ENCODE measurements around the gene KCNA4.
"Not testable (repeated sequence)": the region's sequence is repeated elsewhere in the genome, so short reads cannot be mapped to it uniquely, and the experiment has no call there.

KCNA4 gene

DNA sequence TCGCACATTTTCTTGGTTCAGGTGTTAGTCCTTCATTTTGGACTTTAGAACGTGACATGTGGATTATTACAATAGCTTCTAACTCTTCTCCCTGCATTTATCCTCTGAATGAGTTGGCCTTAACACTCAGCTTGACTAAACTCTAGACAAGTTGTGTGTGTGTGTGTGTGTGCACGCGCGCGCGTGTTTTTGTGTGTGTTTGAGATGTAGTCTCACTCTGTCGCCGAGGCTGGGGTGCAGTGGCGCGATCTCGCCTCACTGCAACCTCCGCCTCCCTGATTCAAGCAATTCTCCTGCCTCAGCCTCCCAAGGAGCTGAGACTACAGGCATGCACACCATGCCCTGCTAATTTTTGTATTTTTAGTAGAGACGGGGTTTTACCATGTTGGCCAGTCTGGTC is 24.3 kb upstream of the KCNA4 start:
- no peak for ATAC-seq
- TF ChIP-seq ISL1 (CRISPR knock-in tag; IDR thresholded peaks at IDR 0.05) (no peak), ZFP30 (CRISPR knock-in tag; IDR thresholded peaks at IDR 0.05) (no peak), ARNTL (CRISPR knock-in tag; IDR thresholded peaks at IDR 0.05; ENCODE audit: borderline replicate concordance, low read depth) (no peak), BACH2 (CRISPR knock-in tag; IDR thresholded peaks at IDR 0.05; ENCODE audit: borderline replicate concordance) (no peak), OSR1 (CRISPR knock-in tag; IDR thresholded peaks at IDR 0.05) (no peak), RARB (CRISPR knock-in tag; IDR thresholded peaks at IDR 0.05) (no peak), ZNF70 (CRISPR knock-in tag; IDR thresholded peaks at IDR 0.05) (no peak)
- TF ChIP-seq, protein P1, sequence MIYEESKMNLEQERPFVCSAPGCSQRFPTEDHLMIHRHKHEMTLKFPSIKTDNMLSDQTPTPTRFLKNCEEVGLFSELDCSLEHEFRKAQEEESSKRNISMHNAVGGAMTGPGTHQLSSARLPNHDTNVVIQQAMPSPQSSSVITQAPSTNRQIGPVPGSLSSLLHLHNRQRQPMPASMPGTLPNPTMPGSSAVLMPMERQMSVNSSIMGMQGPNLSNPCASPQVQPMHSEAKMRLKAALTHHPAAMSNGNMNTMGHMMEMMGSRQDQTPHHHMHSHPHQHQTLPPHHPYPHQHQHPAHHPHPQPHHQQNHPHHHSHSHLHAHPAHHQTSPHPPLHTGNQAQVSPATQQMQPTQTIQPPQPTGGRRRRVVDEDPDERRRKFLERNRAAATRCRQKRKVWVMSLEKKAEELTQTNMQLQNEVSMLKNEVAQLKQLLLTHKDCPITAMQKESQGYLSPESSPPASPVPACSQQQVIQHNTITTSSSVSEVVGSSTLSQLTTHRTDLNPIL (CRISPR knock-in tag; IDR thresholded peaks at IDR 0.05; ENCODE audit: low read depth), result no peak
- TF ChIP-seq, protein P2, sequence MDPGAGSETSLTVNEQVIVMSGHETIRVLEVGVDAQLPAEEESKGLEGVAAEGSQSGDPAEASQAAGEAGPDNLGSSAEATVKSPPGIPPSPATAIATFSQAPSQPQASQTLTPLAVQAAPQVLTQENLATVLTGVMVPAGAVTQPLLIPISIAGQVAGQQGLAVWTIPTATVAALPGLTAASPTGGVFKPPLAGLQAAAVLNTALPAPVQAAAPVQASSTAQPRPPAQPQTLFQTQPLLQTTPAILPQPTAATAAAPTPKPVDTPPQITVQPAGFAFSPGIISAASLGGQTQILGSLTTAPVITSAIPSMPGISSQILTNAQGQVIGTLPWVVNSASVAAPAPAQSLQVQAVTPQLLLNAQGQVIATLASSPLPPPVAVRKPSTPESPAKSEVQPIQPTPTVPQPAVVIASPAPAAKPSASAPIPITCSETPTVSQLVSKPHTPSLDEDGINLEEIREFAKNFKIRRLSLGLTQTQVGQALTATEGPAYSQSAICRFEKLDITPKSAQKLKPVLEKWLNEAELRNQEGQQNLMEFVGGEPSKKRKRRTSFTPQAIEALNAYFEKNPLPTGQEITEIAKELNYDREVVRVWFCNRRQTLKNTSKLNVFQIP (CRISPR knock-in tag; IDR thresholded peaks at IDR 0.05; ENCODE audit: borderline replicate concordance, low read depth), result no peak

DNA sequence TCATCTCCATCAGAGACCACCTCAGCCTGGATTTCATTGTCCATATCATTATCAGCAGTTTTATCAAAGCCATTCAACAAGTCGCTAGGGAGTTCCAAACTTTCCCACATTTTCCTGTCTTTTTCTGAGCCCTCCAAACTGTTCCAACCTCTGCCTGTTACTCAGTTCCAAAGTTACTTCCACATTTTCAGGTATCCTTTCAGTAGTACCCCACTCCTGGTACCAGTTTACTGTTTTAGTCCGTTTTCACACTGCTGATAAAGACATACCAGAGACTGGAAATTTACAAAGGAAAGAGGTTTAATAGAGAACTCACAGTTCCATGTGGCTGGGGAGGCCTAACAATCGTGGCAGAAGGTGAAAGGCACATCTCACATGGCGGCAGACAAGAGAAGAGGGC is 17.9 kb upstream of the KCNA4 start:
- not testable (repeated sequence) for ATAC-seq

DNA sequence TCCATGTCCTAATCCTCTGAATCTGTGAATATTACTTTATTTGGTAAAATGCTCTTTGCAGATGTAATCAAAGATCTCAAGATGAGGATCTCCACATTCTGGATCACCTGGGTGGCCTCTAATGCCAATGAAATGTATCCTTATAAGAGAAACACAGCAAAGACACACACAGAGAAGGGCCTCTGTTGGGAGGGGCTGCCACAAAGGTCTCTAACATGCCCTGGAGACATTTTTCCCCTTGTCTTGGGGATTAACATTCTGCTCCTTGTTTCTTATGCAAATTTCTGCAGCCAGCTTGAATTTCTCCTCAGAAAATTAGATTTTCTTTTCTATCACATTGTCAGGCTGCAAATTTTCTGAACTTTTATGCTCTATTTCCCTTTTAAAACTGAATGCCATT is 17.3 kb upstream of the KCNA4 start:
- ATAC-seq, result not testable (repeated sequence)

DNA sequence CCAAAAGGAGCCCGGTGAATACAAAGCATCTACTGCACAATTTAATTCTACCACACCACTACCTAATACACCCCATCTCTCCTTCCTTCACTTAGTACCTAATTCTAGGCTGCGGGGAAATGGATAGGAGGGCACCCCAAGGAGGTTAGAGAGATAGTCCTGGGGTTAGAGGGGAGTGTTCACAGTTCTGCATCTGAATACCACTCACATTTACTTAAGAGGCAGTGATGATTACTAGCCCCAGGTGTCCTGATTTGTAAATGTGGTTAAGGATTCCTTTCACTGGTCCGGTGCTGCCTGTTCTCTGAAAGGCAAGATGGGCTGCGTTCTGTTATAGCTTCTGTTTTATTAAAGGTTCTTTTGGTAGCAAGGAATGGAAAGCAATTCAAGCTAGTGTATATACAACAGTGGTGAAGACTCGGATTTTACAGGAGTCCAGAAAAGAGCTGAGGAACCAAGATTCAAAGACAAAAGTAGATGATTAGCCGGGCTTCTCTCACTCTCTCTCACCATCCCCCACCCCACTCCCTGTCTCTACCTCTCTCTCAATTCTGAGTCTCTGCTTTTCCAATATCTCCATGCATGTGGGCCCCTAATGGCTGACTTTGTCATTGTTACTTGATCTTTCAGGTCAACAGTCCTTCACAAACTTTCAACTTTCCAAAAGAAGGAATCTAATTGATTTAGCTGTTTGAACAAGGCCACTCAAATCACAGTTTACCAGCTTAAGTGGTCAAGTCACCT is 8.7 kb upstream of the KCNA4 start:
- ATAC-seq, result no peak
- no peak for TF ChIP-seq BACH2 (CRISPR knock-in tag; IDR thresholded peaks at IDR 0.05; ENCODE audit: borderline replicate concordance)
- no peak for TF ChIP-seq ARNTL (CRISPR knock-in tag; IDR thresholded peaks at IDR 0.05; ENCODE audit: borderline replicate concordance, low read depth)
- TF ChIP-seq CSDC2 (CRISPR knock-in tag; IDR thresholded peaks at IDR 0.05), result no peak
- TF ChIP-seq ESRRG (CRISPR knock-in tag; IDR thresholded peaks at IDR 0.05), result no peak
- no peak for TF ChIP-seq ZFP30 (CRISPR knock-in tag; IDR thresholded peaks at IDR 0.05)
- TF ChIP-seq ISL1 (CRISPR knock-in tag; IDR thresholded peaks at IDR 0.05), result no peak
- TF ChIP-seq GLIS3 (CRISPR knock-in tag; IDR thresholded peaks at IDR 0.05), result no peak
- TF ChIP-seq TOX (CRISPR knock-in tag; IDR thresholded peaks at IDR 0.05; ENCODE audit: borderline replicate concordance), result no peak
- TF ChIP-seq SNAI2 (CRISPR knock-in tag; IDR thresholded peaks at IDR 0.05), result no peak
- TF ChIP-seq, protein P3, sequence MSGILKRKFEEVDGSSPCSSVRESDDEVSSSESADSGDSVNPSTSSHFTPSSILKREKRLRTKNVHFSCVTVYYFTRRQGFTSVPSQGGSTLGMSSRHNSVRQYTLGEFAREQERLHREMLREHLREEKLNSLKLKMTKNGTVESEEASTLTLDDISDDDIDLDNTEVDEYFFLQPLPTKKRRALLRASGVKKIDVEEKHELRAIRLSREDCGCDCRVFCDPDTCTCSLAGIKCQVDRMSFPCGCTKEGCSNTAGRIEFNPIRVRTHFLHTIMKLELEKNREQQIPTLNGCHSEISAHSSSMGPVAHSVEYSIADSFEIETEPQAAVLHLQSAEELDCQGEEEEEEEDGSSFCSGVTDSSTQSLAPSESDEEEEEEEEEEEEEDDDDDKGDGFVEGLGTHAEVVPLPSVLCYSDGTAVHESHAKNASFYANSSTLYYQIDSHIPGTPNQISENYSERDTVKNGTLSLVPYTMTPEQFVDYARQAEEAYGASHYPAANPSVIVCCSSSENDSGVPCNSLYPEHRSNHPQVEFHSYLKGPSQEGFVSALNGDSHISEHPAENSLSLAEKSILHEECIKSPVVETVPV (CRISPR knock-in tag; IDR thresholded peaks at IDR 0.05), result no peak
- TF ChIP-seq, protein P4, sequence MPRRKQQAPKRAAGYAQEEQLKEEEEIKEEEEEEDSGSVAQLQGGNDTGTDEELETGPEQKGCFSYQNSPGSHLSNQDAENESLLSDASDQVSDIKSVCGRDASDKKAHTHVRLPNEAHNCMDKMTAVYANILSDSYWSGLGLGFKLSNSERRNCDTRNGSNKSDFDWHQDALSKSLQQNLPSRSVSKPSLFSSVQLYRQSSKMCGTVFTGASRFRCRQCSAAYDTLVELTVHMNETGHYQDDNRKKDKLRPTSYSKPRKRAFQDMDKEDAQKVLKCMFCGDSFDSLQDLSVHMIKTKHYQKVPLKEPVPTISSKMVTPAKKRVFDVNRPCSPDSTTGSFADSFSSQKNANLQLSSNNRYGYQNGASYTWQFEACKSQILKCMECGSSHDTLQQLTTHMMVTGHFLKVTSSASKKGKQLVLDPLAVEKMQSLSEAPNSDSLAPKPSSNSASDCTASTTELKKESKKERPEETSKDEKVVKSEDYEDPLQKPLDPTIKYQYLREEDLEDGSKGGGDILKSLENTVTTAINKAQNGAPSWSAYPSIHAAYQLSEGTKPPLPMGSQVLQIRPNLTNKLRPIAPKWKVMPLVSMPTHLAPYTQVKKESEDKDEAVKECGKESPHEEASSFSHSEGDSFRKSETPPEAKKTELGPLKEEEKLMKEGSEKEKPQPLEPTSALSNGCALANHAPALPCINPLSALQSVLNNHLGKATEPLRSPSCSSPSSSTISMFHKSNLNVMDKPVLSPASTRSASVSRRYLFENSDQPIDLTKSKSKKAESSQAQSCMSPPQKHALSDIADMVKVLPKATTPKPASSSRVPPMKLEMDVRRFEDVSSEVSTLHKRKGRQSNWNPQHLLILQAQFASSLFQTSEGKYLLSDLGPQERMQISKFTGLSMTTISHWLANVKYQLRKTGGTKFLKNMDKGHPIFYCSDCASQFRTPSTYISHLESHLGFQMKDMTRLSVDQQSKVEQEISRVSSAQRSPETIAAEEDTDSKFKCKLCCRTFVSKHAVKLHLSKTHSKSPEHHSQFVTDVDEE (CRISPR knock-in tag; IDR thresholded peaks at IDR 0.05), result no peak
- TF ChIP-seq, protein P1 (CRISPR knock-in tag; IDR thresholded peaks at IDR 0.05; ENCODE audit: low read depth), result no peak
- no peak for TF ChIP-seq OSR1 (CRISPR knock-in tag; IDR thresholded peaks at IDR 0.05)
- TF ChIP-seq ZC3H10 (CRISPR knock-in tag; IDR thresholded peaks at IDR 0.05), result no peak
- no peak for TF ChIP-seq TCF4 (CRISPR knock-in tag; IDR thresholded peaks at IDR 0.05; ENCODE audit: borderline replicate concordance)
